Muscle of arm (tissue), 12 donors: ENCODE measurements around the gene TRIP13. TPM values are rescaled to one million over a fixed set of nuclear protein-coding genes. Genes with fewer than 3 reads are reported as not detected.
A peak's percentile ranks its signal among the peaks of the same experiment; 100 is the strongest.
"Not testable (repeated sequence)": the region's sequence is repeated elsewhere in the genome, so short reads cannot be mapped to it uniquely, and the experiment has no call there.

Experiments
- DNase-seq: peaks from one replicate; pipeline ENCODE4 v3.0.0-alpha.2; 2013
- polyA plus RNA-seq, 12 donors: library from polyadenylated mRNA; unstranded; fragments of 120-200 nt; gene quantifications; one replicate each; pipeline ENCODE4 v1.2.1, GENCODE V29; 2013; ENCODE audit not compliant: insufficient read length in 12 of 12

TRIP13 gene
- polyA plus RNA-seq, 12 donors, result 6.0 to 19.7 (median 9.8) TPM; not detected in 1

GRCh38 chr5:853416-854090, 39.1 kb upstream of the TRIP13 start:
- not testable (repeated sequence) for DNase-seq

- no peak for DNase-seq
Measured at GRCh38 chr5:854217-854616, 38.5 kb upstream of the TRIP13 start.

- no peak for DNase-seq
Measured at GRCh38 chr5:854966-855743, 37.5 kb upstream of the TRIP13 start.

- DNase-seq, result no peak
Measured at GRCh38 chr5:855771-856530, 36.7 kb upstream of the TRIP13 start.

- DNase-seq, result no peak
Measured at GRCh38 chr5:856531-857425, 35.9 kb upstream of the TRIP13 start.

- DNase-seq, result no peak
Measured at GRCh38 chr5:858726-859125, 34.0 kb upstream of the TRIP13 start.

GRCh38 chr5:859391-859790, 33.3 kb upstream of the TRIP13 start:
- DNase-seq, result peak; percentile 17

GRCh38 chr5:859798-860296, 32.8 kb upstream of the TRIP13 start:
- DNase-seq, result no peak

GRCh38 chr5:860506-861150, 32.1 kb upstream of the TRIP13 start:
- DNase-seq, result no peak

GRCh38 chr5:861442-862366, 31.0 kb upstream of the TRIP13 start:
- DNase-seq, result no peak

GRCh38 chr5:862367-863243, 30.1 kb upstream of the TRIP13 start:
- no peak for DNase-seq

- no peak for DNase-seq
Measured at GRCh38 chr5:863244-863805, 29.4 kb upstream of the TRIP13 start.

GRCh38 chr5:864492-865167, 28.1 kb upstream of the TRIP13 start:
- DNase-seq, result peak; percentile 24

- no peak for DNase-seq
Measured at GRCh38 chr5:865168-865521, 27.5 kb upstream of the TRIP13 start.

- DNase-seq, result no peak
Measured at GRCh38 chr5:865771-866170, 26.9 kb upstream of the TRIP13 start.

- no peak for DNase-seq
Measured at GRCh38 chr5:867300-867870, 25.3 kb upstream of the TRIP13 start.

GRCh38 chr5:868428-869135, 24.1 kb upstream of the TRIP13 start:
- no peak for DNase-seq
